MG63 (cell line): ENCODE data around the gene FAIM2. TPM values are rescaled to one million over a fixed set of nuclear protein-coding genes. Genes with fewer than 3 reads are reported as not detected.

Source experiments
- DNase-seq: peaks from one replicate; pipeline ENCODE4 v3.0.0-alpha.2; 2020
- H3K27me3 ChIP-seq: fragments of 250-450 bp; sonication (Bioruptor Pico); 2 replicates; pipeline ENCODE4 v1.5.1; 2020; ENCODE audit warnings: mild to moderate bottlenecking, moderate library complexity
- H3K36me3 ChIP-seq: fragments of 250-450 bp; sonication (Bioruptor Pico); 2 replicates; pipeline ENCODE4 v1.5.1; 2020; ENCODE audit warnings: mild to moderate bottlenecking, moderate library complexity
- H3K4me3 ChIP-seq: fragments of 250-450 bp; sonication (Bioruptor Pico); 2 replicates; pipeline ENCODE4 v1.5.1; 2020; ENCODE audit warnings: mild to moderate bottlenecking, moderate library complexity
- H3K9me3 ChIP-seq: fragments of 250-450 bp; sonication (Bioruptor Pico); 2 replicates; pipeline ENCODE4 v1.5.1; 2020; ENCODE audit warnings: mild to moderate bottlenecking, moderate library complexity
- total RNA-seq: library from RNA; depleted of rRNA; stranded (reverse); fragments of >200 nt; shearing (Covaris generic); gene quantifications from 2 replicates; pipeline ENCODE4 v1.2.3, GENCODE V29; 2014; ENCODE audit warnings: low replicate concordance

FAIM2 gene
- total RNA-seq, 1 experiment from 2014 or later = not detected

DNA sequence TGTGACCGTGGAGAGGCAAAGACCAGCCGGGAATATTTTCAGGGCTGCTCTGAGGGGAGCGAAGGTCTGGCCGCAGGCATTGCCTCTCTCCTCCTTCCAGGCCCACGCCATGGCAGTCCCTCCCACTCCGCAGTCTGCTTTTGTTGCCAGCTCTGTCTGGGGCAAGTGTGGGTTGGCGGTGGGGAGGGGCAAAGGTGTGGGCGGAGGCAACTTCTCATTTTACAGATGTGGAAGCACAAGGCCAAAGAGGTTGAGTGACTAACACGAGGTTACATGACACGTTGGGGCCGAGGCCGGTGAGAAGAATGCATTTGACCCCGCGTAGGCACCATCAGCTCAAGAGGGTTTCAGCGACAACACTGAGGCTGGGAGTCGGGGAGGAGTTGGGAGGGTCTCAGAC is 6.1 kb upstream of the FAIM2 start:
- Histone ChIP-seq H3K27me3 (no peaks in the 10 kb centered on the region), H3K4me3 (no peak overlapping the region), H3K36me3 (no peaks in the 10 kb centered on the region), H3K9me3 (no peaks in the 10 kb centered on the region)
- no peak for DNase-seq

DNA sequence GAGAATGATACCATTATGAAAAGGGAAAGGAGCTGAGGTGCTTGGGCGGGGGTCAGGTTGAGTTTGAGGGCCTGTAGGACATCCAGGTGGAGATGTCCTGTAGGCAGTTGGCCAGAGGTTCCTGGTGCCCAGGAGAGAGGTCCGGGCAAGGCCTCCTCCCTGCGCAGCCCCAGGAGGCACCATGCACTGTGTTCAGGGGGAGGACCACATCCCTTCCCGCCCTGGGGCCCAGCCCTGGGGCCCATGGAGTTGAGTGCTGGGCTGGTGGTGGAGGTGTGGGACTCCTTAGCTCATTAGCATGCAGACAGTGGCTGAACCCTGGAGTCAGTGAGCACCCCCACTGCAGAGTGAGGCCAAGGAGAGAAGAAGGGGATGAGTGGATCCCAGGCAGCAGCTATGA is 5.7 kb upstream of the FAIM2 start:
- no peaks in the 10 kb centered on the region for H3K9me3 ChIP-seq
- no peak for DNase-seq
- H3K4me3 ChIP-seq = no peak overlapping the region
- no peaks in the 10 kb centered on the region for H3K36me3 ChIP-seq
- H3K27me3 ChIP-seq = no peaks in the 10 kb centered on the region

DNA sequence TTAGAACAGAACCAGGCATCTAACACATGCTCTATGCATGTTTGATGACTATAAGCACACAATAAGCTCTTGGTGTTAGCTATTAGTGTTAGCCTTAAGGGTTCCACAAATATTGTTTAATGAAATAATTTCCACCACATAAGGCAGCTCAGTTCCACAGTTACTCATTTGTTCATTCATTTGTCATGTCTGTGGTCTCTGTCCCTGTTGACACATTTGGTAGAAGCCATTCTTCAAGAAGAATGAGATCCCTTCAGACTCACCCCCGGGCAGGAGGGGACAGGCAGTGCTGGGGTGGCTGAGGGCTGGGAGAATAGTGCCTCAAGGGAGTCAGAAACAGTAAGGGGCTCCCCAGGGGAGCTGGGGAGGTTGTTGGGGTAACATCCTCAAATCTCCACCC is 3.7 kb upstream of the FAIM2 start:
- Histone ChIP-seq H3K4me3 (no peak overlapping the region), H3K36me3 (no peaks in the 10 kb centered on the region), H3K9me3 (no peaks in the 10 kb centered on the region), H3K27me3 (no peaks in the 10 kb centered on the region)
- no peak for DNase-seq

- Histone ChIP-seq H3K9me3 (no peaks in the 10 kb centered on the region), H3K4me3 (no peak overlapping the region), H3K27me3 (no peaks in the 10 kb centered on the region), H3K36me3 (no peaks in the 10 kb centered on the region)
- no peak for DNase-seq
These were observed 2.1 kb upstream of the FAIM2 start for GRCh38 chr12:49905718-49906314.

- Histone ChIP-seq H3K4me3 (no peak overlapping the region), H3K27me3 (no peaks in the 10 kb centered on the region), H3K9me3 (no peaks in the 10 kb centered on the region), H3K36me3 (no peaks in the 10 kb centered on the region)
- no peak for DNase-seq
These were observed 901 bp upstream of the FAIM2 start for GRCh38 chr12:49904601-49905000.

GRCh38 chr12:49903351-49903699 is 375 bp downstream of the FAIM2 start:
- DNase-seq = no peak
- no peaks in the 10 kb centered on the region for H3K36me3 ChIP-seq
- no peak overlapping the region for H3K4me3 ChIP-seq
- no peaks in the 10 kb centered on the region for H3K9me3 ChIP-seq
- no peaks in the 10 kb centered on the region for H3K27me3 ChIP-seq

DNA sequence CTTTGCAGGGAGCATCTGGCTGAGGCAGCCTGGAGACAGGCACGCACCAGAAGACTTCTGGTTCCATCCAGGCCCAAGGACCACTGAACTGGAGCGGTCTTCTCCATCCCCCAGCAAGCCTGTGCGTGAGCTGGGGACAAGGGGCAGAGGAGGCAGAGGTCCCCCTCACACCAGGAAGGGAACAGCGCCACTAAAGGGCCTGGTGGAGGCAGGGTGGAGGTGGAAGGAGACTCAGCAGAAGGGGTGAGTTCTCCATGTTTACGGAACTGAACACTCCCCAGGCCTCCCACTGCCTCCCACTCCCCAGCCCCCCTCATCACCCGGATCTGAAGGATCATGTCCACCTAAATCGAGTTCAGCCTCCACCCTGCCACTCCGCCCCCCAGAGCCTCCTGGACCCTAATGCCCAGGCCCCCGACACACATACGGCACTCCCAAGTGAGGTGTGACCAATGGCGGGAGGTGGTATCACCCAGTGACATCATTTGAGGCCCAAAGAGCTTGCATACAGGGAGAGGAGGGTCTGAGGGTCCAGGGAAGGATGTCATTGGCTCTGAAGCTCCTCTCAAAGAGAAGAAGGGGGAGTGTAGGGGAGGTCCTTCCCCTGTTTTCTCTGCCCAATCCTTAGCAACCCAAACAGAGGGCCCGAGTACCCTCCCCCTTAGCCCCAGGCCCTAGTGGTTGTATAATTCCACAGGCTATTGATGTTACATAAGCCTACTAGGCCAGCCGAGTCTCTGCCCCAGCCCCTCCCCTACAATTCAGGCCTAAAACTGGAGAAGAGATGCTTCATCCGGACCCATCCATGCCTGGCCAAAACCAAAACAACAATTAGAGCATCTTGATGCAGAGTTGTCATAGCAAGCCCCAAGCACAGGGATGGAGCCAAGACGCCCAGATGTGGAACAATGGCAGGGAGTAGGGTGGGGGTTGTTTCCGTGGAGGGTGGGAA is 1.0 kb downstream of the FAIM2 start:
- Histone ChIP-seq H3K36me3 (no peaks in the 10 kb centered on the region), H3K27me3 (no peaks in the 10 kb centered on the region), H3K4me3 (no peak overlapping the region), H3K9me3 (no peaks in the 10 kb centered on the region)
- no peak for DNase-seq

DNA sequence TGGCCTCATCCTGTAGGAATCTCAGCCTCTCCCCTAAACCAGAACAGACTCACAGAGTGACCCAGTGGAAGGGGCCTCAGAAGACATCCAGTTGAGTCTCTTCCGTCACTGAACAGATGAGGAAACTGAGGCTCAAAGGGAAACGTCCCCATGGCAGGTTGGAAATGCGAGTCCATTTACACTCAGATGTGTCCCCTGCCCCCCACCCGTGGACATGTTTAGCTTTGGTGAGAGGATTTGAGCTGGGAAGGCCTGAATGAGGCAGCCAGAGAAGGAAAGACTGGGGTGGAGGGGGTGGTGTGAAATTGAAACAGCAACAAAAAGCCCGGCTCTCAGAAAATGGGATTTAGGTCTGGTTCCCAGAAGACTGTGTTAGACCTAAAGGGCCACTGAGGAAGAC is 1.7 kb downstream of the FAIM2 start:
- Histone ChIP-seq H3K4me3 (no peak overlapping the region), H3K27me3 (no peaks in the 10 kb centered on the region), H3K36me3 (no peaks in the 10 kb centered on the region), H3K9me3 (no peaks in the 10 kb centered on the region)
- DNase-seq = no peak

GRCh38 chr12:49901026-49901425 is 2.7 kb downstream of the FAIM2 start:
- no peaks in the 10 kb centered on the region for H3K9me3 ChIP-seq
- DNase-seq = no peak
- no peaks in the 10 kb centered on the region for H3K36me3 ChIP-seq
- H3K27me3 ChIP-seq = no peaks in the 10 kb centered on the region
- no peak overlapping the region for H3K4me3 ChIP-seq

DNA sequence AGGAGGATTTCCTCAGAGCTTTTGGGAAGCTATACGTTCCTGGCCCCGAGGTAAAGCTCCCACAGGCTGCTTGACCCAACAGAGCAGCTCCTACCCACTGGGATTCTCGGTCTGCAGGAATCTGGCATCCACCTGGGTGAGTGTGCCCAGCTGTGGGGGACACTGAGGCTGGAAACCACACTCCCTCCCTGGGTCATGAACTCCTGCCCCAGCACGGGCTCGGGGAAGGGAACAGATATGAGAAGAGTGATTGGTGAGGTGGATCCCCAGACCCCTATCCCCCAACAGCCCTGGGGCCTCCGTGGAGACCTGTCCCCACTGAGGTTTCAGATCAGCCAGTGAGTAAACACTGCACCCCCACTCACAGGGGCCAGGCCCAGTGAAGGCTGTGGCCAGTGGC is 3.3 kb downstream of the FAIM2 start:
- no peaks in the 10 kb centered on the region for H3K9me3 ChIP-seq
- H3K4me3 ChIP-seq = no peak overlapping the region
- no peaks in the 10 kb centered on the region for H3K27me3 ChIP-seq
- no peak for DNase-seq
- no peaks in the 10 kb centered on the region for H3K36me3 ChIP-seq

DNA sequence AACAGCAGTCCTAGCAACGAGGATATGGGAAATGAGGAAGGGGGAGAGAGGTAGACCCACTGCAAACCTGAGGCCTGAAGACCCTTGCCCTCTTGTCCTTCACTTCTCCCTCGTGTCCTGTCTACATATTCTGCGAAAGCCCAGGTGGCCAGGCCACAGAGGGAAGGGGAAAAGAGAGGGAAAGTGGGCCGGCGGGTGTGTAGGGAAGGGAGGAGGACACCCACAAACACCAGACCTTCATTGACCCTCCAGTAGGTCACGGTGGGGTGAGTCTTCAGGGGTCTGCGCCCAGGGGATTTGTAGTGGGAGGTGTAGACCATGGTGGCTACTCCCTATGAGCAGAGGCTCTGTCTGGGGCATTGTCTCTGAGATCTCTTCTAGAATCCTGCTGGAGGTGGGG is 3.8 kb downstream of the FAIM2 start:
- no peaks in the 10 kb centered on the region for H3K36me3 ChIP-seq
- H3K27me3 ChIP-seq = no peaks in the 10 kb centered on the region
- no peaks in the 10 kb centered on the region for H3K9me3 ChIP-seq
- no peak for DNase-seq
- H3K4me3 ChIP-seq = no peak overlapping the region

DNA sequence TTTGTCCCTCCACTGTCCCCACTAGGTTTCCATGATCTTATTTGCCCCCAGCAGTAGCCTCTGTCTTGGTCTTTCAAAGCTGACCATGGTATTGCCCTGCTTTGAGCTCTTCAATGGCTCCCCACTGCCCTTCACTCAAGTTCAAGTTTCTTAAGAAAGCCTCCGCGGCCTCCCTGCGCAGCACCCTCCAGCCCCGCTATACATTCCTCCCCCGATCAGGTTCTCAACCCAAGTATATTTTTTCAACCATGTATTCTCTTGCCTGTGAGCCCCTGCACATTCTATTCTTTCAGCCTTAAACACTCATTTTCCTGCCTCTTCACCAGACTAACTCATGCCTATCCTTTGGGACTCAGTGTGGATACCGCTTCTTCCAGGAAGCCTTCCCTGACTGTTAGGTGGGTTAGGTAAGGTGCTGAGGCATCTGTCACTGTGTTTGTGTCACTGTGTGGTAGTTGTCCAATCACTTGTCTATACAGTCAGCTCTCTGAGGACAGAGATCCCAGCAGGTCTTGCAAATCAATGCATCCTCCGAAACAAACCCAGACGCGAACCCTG is 4.3 kb downstream of the FAIM2 start:
- Histone ChIP-seq H3K4me3 (no peak overlapping the region), H3K36me3 (no peaks in the 10 kb centered on the region), H3K27me3 (no peaks in the 10 kb centered on the region), H3K9me3 (no peaks in the 10 kb centered on the region)
- DNase-seq = no peak

- H3K9me3 ChIP-seq = no peaks in the 10 kb centered on the region
- no peak for DNase-seq
- no peaks in the 10 kb centered on the region for H3K27me3 ChIP-seq
- no peak overlapping the region for H3K4me3 ChIP-seq
- H3K36me3 ChIP-seq = no peaks in the 10 kb centered on the region
These were observed 6.4 kb downstream of the FAIM2 start for GRCh38 chr12:49897276-49897675.

DNA sequence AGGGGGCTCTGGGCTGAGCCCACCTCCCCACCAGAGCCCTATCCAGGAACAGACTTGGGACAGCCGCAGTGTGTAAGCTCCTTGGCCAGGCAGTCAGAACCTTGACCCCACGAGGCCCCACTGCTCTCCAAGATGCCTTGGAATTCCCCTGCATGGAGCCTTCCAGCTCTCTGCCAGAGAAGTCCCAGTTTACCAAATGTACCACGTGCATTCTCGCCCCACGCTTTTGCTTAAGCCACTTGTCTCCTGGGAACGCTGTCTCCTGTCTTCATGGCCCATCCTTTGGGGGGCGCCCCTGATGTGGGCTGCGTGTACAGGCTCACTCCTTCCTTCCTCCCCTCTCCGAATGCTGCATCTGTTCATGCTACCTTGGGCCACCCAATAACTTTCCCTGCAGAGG is 7.9 kb downstream of the FAIM2 start:
- DNase-seq = no peak
- H3K4me3 ChIP-seq = no peak overlapping the region
- no peaks in the 10 kb centered on the region for H3K36me3 ChIP-seq
- H3K27me3 ChIP-seq = no peaks in the 10 kb centered on the region
- no peaks in the 10 kb centered on the region for H3K9me3 ChIP-seq

DNA sequence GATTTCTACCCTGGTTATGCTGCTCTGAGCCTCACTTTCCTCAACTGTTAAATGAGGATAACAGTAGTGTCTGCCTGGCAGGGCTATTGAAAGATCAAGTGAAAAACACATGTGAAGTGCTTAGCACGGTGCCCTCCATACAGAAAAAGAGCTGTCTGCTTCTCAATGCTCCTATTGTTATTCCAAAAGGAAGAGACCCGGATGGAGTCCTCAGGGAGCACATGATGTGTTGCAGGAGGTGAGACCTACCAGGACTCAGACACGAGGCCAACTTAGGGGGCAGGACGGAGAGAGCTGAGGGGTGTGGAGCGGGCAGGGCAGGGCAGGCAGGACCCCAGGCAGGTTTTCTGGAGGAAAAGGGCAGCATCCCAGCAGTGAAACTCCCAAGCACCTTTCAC is 8.9 kb downstream of the FAIM2 start:
- no peak overlapping the region for H3K4me3 ChIP-seq
- no peaks in the 10 kb centered on the region for H3K9me3 ChIP-seq
- no peaks in the 10 kb centered on the region for H3K27me3 ChIP-seq
- no peaks in the 10 kb centered on the region for H3K36me3 ChIP-seq
- no peak for DNase-seq

- no peak for DNase-seq
- H3K9me3 ChIP-seq = no peaks in the 10 kb centered on the region
- no peak overlapping the region for H3K4me3 ChIP-seq
- no peaks in the 10 kb centered on the region for H3K36me3 ChIP-seq
- no peaks in the 10 kb centered on the region for H3K27me3 ChIP-seq
These were observed 9.6 kb downstream of the FAIM2 start for GRCh38 chr12:49893753-49894750.
